Hepatocyte (in vitro differentiated cells): ENCODE results near the gene AMMECR1L.

Experiments
- EZH2 ChIP-seq: fragments of 200-600 bp; sonication (generic); IDR thresholded peaks from 2 replicates; pipeline ENCODE4 v1.6.1; 2016; ENCODE audit warnings: antibody characterized with exemption, mild to moderate bottlenecking, borderline replicate concordance
- EZH2phosphoT487 ChIP-seq: fragments of 200-600 bp; sonication (generic); IDR thresholded peaks from one replicate; pipeline ENCODE4 v1.6.1; 2018; ENCODE audit warnings: antibody characterized with exemption, mild to moderate bottlenecking, low read depth, moderate library complexity; ENCODE audit not compliant: unreplicated experiment, severe bottlenecking
- TF ChIP-seq, protein P1 (sequence below): fragments of 200-600 bp; sonication (generic); IDR thresholded peaks from 2 replicates; pipeline ENCODE4 v1.5.1; 2016; ENCODE audit warnings: antibody characterized with exemption, mild to moderate bottlenecking; ENCODE audit not compliant: poor library complexity

DNA sequence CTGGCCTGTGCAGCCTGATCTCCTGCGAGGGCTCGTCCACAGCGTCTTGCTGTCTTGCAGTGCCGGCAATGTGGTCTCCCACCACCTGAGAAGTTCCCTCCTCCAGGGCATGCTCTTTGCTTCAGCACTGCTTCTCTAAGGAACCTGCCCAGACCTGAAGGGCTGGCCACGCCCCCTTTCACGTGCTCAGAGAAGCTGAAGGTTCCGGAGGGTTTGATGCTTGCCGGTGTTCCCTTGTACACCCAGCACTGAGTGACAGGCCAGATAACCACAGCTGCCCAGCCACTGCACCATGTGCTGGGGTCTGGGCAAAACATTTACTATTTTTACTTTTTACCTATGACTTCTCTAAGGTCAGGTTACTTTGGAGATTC lies 26.1 kb downstream of the AMMECR1L start:
- TF ChIP-seq, protein P1, sequence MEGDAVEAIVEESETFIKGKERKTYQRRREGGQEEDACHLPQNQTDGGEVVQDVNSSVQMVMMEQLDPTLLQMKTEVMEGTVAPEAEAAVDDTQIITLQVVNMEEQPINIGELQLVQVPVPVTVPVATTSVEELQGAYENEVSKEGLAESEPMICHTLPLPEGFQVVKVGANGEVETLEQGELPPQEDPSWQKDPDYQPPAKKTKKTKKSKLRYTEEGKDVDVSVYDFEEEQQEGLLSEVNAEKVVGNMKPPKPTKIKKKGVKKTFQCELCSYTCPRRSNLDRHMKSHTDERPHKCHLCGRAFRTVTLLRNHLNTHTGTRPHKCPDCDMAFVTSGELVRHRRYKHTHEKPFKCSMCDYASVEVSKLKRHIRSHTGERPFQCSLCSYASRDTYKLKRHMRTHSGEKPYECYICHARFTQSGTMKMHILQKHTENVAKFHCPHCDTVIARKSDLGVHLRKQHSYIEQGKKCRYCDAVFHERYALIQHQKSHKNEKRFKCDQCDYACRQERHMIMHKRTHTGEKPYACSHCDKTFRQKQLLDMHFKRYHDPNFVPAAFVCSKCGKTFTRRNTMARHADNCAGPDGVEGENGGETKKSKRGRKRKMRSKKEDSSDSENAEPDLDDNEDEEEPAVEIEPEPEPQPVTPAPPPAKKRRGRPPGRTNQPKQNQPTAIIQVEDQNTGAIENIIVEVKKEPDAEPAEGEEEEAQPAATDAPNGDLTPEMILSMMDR = no peak
- TF ChIP-seq EZH2 (no peak), EZH2phosphoT487 (no peak)
